Trophoblast cell (in vitro differentiated cells and primary cell): Measurements from ENCODE around the gene MEFV.
A peak's percentile ranks its signal among the peaks of the same experiment; 100 is the strongest.

Experiments used
- DNase-seq, 2 donors: peaks; one replicate each; pipeline ENCODE4 v3.0.0-alpha.2; 2016
- H2AFZ ChIP-seq: 2 replicates; pipeline ENCODE4 v1.6.1; 2013; ENCODE audit warnings: low read length, moderate library complexity, mild to moderate bottlenecking; ENCODE audit not compliant: insufficient read depth, poor library complexity
- H2AK5ac ChIP-seq: 2 replicates; pipeline ENCODE4 v1.6.1; 2013; ENCODE audit warnings: mild to moderate bottlenecking, low read length
- H2BK120ac ChIP-seq: 2 replicates; pipeline ENCODE4 v1.6.1; 2013; ENCODE audit warnings: low read length, mild to moderate bottlenecking, moderate library complexity; ENCODE audit not compliant: insufficient read depth, poor library complexity
- H2BK12ac ChIP-seq: 2 replicates; pipeline ENCODE4 v1.6.1; 2013; ENCODE audit warnings: mild to moderate bottlenecking, low read length, moderate library complexity
- H2BK5ac ChIP-seq: 2 replicates; pipeline ENCODE4 v1.6.1; 2013; ENCODE audit warnings: low read length, low read depth, moderate library complexity, mild to moderate bottlenecking; ENCODE audit not compliant: poor library complexity
- H3K14ac ChIP-seq: 2 replicates; pipeline ENCODE4 v1.6.1; 2013; ENCODE audit warnings: mild to moderate bottlenecking, low read length
- H3K18ac ChIP-seq: 2 replicates; pipeline ENCODE4 v1.6.1; 2013; ENCODE audit warnings: mild to moderate bottlenecking, low read length
- H3K23ac ChIP-seq: 2 replicates; pipeline ENCODE4 v1.6.1; 2013; ENCODE audit warnings: low read length
- H3K27ac ChIP-seq: 2 replicates; pipeline ENCODE4 v1.5.1; 2013; ENCODE audit warnings: low read depth, mild to moderate bottlenecking, inconsistent platforms, low read length, moderate library complexity
- H3K27me3 ChIP-seq: 2 replicates; pipeline ENCODE4 v1.6.1; 2013; ENCODE audit warnings: inconsistent platforms, mild to moderate bottlenecking, low read length, moderate library complexity; ENCODE audit not compliant: insufficient read depth
- H3K36me3 ChIP-seq, 2 experiments: 1 replicate in 1 of 2; 2 replicates in 1 of 2; pipeline ENCODE4 v1.6.1; 2013; ENCODE audit warnings: low read length in 2 of 2, mild to moderate bottlenecking in 2 of 2, moderate library complexity in 1 of 2; ENCODE audit not compliant: insufficient read depth in 2 of 2, control insufficient read depth in 1 of 2
- H3K4ac ChIP-seq: 2 replicates; pipeline ENCODE4 v1.6.1; 2013; ENCODE audit warnings: low read depth, mild to moderate bottlenecking, low read length, moderate library complexity
- H3K4me1 ChIP-seq, 2 experiments: 1 replicate in 1 of 2; 2 replicates in 1 of 2; pipeline ENCODE4 v1.6.1; 2013; ENCODE audit warnings: low read length in 2 of 2, mild to moderate bottlenecking in 2 of 2, moderate library complexity in 1 of 2; ENCODE audit not compliant: insufficient read depth in 2 of 2, control insufficient read depth in 1 of 2
- H3K4me2 ChIP-seq: 2 replicates; pipeline ENCODE4 v1.6.1; 2013; ENCODE audit warnings: inconsistent platforms, mild to moderate bottlenecking, low read length, moderate library complexity
- H3K4me3 ChIP-seq: 2 replicates; pipeline ENCODE4 v1.5.1; 2013; ENCODE audit warnings: mild to moderate bottlenecking, low read depth, low read length, inconsistent platforms
- H3K79me1 ChIP-seq: one replicate; pipeline ENCODE4 v1.6.1; 2013; ENCODE audit warnings: low read length
- H3K79me2 ChIP-seq: 2 replicates; pipeline ENCODE4 v1.6.1; 2013; ENCODE audit warnings: low read length, mild to moderate bottlenecking; ENCODE audit not compliant: control insufficient read depth, insufficient read depth, poor library complexity
- H3K9ac ChIP-seq: 2 replicates; pipeline ENCODE4 v1.6.1; 2013; ENCODE audit warnings: mild to moderate bottlenecking, low read length
- H3K9me3 ChIP-seq: 2 replicates; pipeline ENCODE4 v1.6.1; 2013; ENCODE audit warnings: low read depth, mild to moderate bottlenecking, control low read depth, inconsistent platforms, low read length; ENCODE audit not compliant: insufficient read depth
- H4K12ac ChIP-seq: 2 replicates; pipeline ENCODE4 v1.6.1; 2013; ENCODE audit warnings: low read depth, mild to moderate bottlenecking, low read length, moderate library complexity
- H4K8ac ChIP-seq: 2 replicates; pipeline ENCODE4 v1.6.1; 2013; ENCODE audit warnings: low read depth, mild to moderate bottlenecking, low read length, moderate library complexity
- H4K91ac ChIP-seq: one replicate; pipeline ENCODE4 v1.6.1; 2013; ENCODE audit warnings: low read depth, mild to moderate bottlenecking, low read length, moderate library complexity
- WGBS: extraction: QIAGEN DNeasy Blood & Tissue Kit; methylation state at CpG from one replicate; pipeline ENCODE4 v1.1.7; 2013; ENCODE audit warnings: missing lambda C conversion rate; ENCODE audit not compliant: insufficient read length, insufficient coverage; ENCODE audit errors: extremely low coverage; 5-methylcytosine and 5-hydroxymethylcytosine counted together

MEFV gene

GRCh38 chr16:3248596-3248995 lies 7.8 kb downstream of the MEFV start:
- Histone ChIP-seq H3K18ac (no peak overlapping the region), H4K12ac (no peak overlapping the region), H3K79me2 (no peaks in the 10 kb centered on the region), H3K4me2 (no peak overlapping the region), H2BK5ac (no peak overlapping the region), H4K91ac (no peak overlapping the region), H3K36me3 (no peaks in the 10 kb centered on the region), H2BK12ac (no peak overlapping the region), H3K4me1 (no peaks in the 10 kb centered on the region), H3K4me3 (no peak overlapping the region), H3K27ac (no peak overlapping the region), H3K4ac (no peak overlapping the region), H3K79me1 (no peaks in the 10 kb centered on the region), H3K23ac (no peak overlapping the region), H2AFZ (no peak overlapping the region), H3K14ac (no peak overlapping the region), H3K27me3 (no peaks in the 10 kb centered on the region), H3K9ac (no peak overlapping the region), H2AK5ac (no peak overlapping the region), H4K8ac (no peak overlapping the region), H3K9me3 (peaks cover 47% of the 10 kb centered on the region), H2BK120ac (no peak overlapping the region)
- no peak for DNase-seq
- WGBS, result no CpG with 5 or more reads among the region's 5 CpGs

GRCh38 chr16:3246876-3247275 lies 9.6 kb downstream of the MEFV start:
- no peak overlapping the region for H2AK5ac ChIP-seq
- no peak overlapping the region for H4K12ac ChIP-seq
- no peak overlapping the region for H3K9ac ChIP-seq
- no peak overlapping the region for H3K4ac ChIP-seq
- no peak overlapping the region for H3K4me2 ChIP-seq
- no peaks in the 10 kb centered on the region for H3K27me3 ChIP-seq
- H3K18ac ChIP-seq, result no peak overlapping the region
- peaks cover 48% of the 10 kb centered on the region for H3K9me3 ChIP-seq
- no peaks in the 10 kb centered on the region for H3K79me1 ChIP-seq
- no peak overlapping the region for H2BK5ac ChIP-seq
- WGBS, result no CpG with 5 or more reads among the region's 10 CpGs
- H2BK12ac ChIP-seq, result no peak overlapping the region
- H3K14ac ChIP-seq, result no peak overlapping the region
- H3K23ac ChIP-seq, result no peak overlapping the region
- H3K4me1 ChIP-seq, result no peaks in the 10 kb centered on the region
- no peak overlapping the region for H2BK120ac ChIP-seq
- no peaks in the 10 kb centered on the region for H3K36me3 ChIP-seq
- no peak for DNase-seq
- no peak overlapping the region for H4K91ac ChIP-seq
- no peak overlapping the region for H2AFZ ChIP-seq
- no peaks in the 10 kb centered on the region for H3K79me2 ChIP-seq
- H4K8ac ChIP-seq, result no peak overlapping the region
- peak overlapping the region; percentile 20 for H3K4me3 ChIP-seq
- no peak overlapping the region for H3K27ac ChIP-seq

- H3K27me3 ChIP-seq, result no peaks in the 10 kb centered on the region
- no CpG with 5 or more reads among the region's 7 CpGs for WGBS
- H4K8ac ChIP-seq, result no peak overlapping the region
- H3K9ac ChIP-seq, result no peak overlapping the region
- H3K79me1 ChIP-seq, result no peaks in the 10 kb centered on the region
- H2BK12ac ChIP-seq, result no peak overlapping the region
- H3K4me1 ChIP-seq, result no peaks in the 10 kb centered on the region
- no peak overlapping the region for H2BK120ac ChIP-seq
- no peaks in the 10 kb centered on the region for H3K79me2 ChIP-seq
- H3K4me3 ChIP-seq, result no peak overlapping the region
- H2BK5ac ChIP-seq, result no peak overlapping the region
- H3K4me2 ChIP-seq, result no peak overlapping the region
- H3K4ac ChIP-seq, result no peak overlapping the region
- H3K27ac ChIP-seq, result no peak overlapping the region
- DNase-seq, result no peak
- no peak overlapping the region for H3K23ac ChIP-seq
- H3K14ac ChIP-seq, result no peak overlapping the region
- no peak overlapping the region for H4K91ac ChIP-seq
- H3K18ac ChIP-seq, result no peak overlapping the region
- no peaks in the 10 kb centered on the region for H3K36me3 ChIP-seq
- no peak overlapping the region for H2AK5ac ChIP-seq
- no peak overlapping the region for H4K12ac ChIP-seq
- H2AFZ ChIP-seq, result no peak overlapping the region
- peaks cover 51% of the 10 kb centered on the region for H3K9me3 ChIP-seq
Observed at GRCh38 chr16:3246002-3246401, 10.4 kb downstream of the MEFV start.

GRCh38 chr16:3243882-3244281 lies 12.6 kb downstream of the MEFV start:
- peaks cover 37% of the 10 kb centered on the region for H3K9me3 ChIP-seq
- H3K18ac ChIP-seq, result no peak overlapping the region
- H4K91ac ChIP-seq, result no peak overlapping the region
- H3K36me3 ChIP-seq, result no peaks in the 10 kb centered on the region
- no peak overlapping the region for H2AFZ ChIP-seq
- H4K12ac ChIP-seq, result no peak overlapping the region
- no peak overlapping the region for H2AK5ac ChIP-seq
- no peak overlapping the region for H2BK5ac ChIP-seq
- no peak overlapping the region for H4K8ac ChIP-seq
- no peaks in the 10 kb centered on the region for H3K79me2 ChIP-seq
- no peak overlapping the region for H3K14ac ChIP-seq
- DNase-seq, result no peak
- no CpG with 5 or more reads among the region's 6 CpGs for WGBS
- no peak overlapping the region for H3K4ac ChIP-seq
- H3K4me1 ChIP-seq, result no peaks in the 10 kb centered on the region
- H2BK12ac ChIP-seq, result no peak overlapping the region
- H3K27ac ChIP-seq, result no peak overlapping the region
- H3K4me3 ChIP-seq, result no peak overlapping the region
- H2BK120ac ChIP-seq, result no peak overlapping the region
- no peak overlapping the region for H3K4me2 ChIP-seq
- H3K23ac ChIP-seq, result no peak overlapping the region
- H3K79me1 ChIP-seq, result no peaks in the 10 kb centered on the region
- no peaks in the 10 kb centered on the region for H3K27me3 ChIP-seq
- H3K9ac ChIP-seq, result no peak overlapping the region
